Stomach (tissue), 4 donors: ENCODE data around the gene SLC13A3.

Experiments used
- EP300 ChIP-seq: sonication (generic); formaldehyde crosslinking; IDR thresholded peaks from one replicate; pipeline ENCODE4 v1.6.1; 2017; ENCODE audit warnings: antibody characterized with exemption
- POLR2A ChIP-seq, 4 donors: fragments of 450-650 bp; IDR thresholded peaks; one replicate each; pipeline ENCODE4 v1.6.1; 2016; ENCODE audit warnings: antibody characterized with exemption in 4 of 4, control low read depth in 2 of 4, mild to moderate bottlenecking in 1 of 4, moderate library complexity in 1 of 4
- POLR2AphosphoS5 ChIP-seq, 3 donors: sonication (generic); formaldehyde crosslinking; IDR thresholded peaks; one replicate each; pipeline ENCODE4 v1.6.1; 2016; ENCODE audit warnings: antibody characterized with exemption in 3 of 3
- TF ChIP-seq, protein P1 (sequence below), 7 experiments: fragments of 450-650 bp in 4 of 7; fragments of 200-600 bp in 3 of 7; sonication (generic) in 3 of 7; IDR thresholded peaks; one replicate each; pipeline ENCODE4 v1.5.1; 2016 to 2019; ENCODE audit warnings: antibody characterized with exemption in 7 of 7, control low read depth in 2 of 7, mild to moderate bottlenecking in 1 of 7

DNA sequence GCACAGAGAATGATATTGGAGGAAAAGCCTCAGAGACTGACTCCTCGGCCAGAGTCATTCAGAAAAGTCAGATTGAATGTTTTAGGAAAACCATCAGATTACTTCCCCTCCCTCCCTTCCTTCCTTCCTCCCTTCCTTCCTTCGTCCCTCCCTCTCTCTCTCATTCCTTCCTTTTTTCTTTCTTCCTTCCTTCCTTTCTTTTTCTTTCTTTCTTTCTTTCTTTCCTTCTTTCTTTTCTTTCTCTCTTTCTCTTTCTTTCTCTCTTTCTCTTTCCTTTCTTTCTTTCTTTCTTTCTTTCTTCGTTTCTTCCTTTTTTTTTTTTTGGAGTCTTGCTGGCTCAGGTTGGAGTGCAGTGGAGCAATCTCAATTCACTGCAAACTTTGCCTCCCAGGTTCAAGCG lies 108.2 kb downstream of the SLC13A3 start:
- no peak for TF ChIP-seq POLR2A (IDR thresholded peaks at IDR 0.05)
- TF ChIP-seq, protein P1, sequence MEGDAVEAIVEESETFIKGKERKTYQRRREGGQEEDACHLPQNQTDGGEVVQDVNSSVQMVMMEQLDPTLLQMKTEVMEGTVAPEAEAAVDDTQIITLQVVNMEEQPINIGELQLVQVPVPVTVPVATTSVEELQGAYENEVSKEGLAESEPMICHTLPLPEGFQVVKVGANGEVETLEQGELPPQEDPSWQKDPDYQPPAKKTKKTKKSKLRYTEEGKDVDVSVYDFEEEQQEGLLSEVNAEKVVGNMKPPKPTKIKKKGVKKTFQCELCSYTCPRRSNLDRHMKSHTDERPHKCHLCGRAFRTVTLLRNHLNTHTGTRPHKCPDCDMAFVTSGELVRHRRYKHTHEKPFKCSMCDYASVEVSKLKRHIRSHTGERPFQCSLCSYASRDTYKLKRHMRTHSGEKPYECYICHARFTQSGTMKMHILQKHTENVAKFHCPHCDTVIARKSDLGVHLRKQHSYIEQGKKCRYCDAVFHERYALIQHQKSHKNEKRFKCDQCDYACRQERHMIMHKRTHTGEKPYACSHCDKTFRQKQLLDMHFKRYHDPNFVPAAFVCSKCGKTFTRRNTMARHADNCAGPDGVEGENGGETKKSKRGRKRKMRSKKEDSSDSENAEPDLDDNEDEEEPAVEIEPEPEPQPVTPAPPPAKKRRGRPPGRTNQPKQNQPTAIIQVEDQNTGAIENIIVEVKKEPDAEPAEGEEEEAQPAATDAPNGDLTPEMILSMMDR (IDR thresholded peaks at IDR 0.05) = no peak
- no peak for TF ChIP-seq POLR2AphosphoS5 (IDR thresholded peaks at IDR 0.05)
- no peak for TF ChIP-seq EP300
